Activated CD4-positive, alpha-beta T cell treated with anti-CD3 and anti-CD28 coated beads for 1 hour (primary cell): ENCODE data around the gene NSF.
"Not testable (repeated sequence)": the region's sequence is repeated elsewhere in the genome, so short reads cannot be mapped to it uniquely, and the experiment has no call there.

ENCODE experiments used
- DNase-seq: peaks from one replicate; pipeline ENCODE4 v3.0.0-alpha.2; 2020

Gene NSF

GRCh38 chr17:46590157-46591146, at the start of gene NSF:
TSS of gene NSF (plus strand) at chr17:46590669. CDS start at chr17:46590776, 107 bp downstream.
- DNase-seq = not testable (repeated sequence)

DNA sequence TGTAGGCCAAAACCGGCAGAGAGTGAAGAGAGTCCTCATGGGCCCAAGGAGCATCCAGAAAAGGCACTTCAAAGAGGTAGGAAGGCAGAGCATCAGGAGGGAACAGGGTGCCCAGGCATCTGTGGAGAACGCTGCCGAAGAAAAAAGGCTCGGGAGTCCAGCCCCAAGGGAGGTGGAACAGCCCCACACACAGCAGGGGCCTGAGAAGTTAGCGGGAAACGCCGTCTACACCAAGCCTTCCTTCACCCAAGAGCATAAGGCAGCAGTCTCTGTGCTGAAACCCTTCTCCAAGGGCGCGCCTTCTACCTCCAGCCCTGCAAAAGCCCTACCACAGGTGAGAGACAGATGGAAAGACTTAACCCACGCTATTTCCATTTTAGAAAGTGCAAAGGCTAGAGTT, 41.9 kb upstream of the NSF start:
- not testable (repeated sequence) for DNase-seq

DNA sequence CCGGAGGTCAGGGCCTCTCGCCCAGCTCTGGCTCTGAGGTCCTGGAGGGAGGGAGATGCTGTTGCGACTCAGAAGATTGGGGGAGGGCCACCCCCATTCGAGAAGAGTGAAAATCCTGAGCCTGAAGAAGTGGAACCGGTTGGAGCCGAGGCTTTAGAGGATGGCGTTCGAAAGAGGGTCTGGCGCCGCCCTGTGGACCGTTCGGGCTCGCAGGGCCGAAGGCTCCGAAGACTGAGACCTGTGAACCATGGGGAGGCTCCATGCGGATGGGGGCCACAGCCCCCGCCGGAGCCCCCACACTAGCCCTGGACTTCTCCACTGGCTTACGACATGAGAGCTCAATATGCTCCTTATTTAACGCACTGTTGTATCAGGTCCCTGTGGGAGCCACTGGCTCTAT, 31.3 kb upstream of the NSF start:
- DNase-seq = not testable (repeated sequence)

DNA sequence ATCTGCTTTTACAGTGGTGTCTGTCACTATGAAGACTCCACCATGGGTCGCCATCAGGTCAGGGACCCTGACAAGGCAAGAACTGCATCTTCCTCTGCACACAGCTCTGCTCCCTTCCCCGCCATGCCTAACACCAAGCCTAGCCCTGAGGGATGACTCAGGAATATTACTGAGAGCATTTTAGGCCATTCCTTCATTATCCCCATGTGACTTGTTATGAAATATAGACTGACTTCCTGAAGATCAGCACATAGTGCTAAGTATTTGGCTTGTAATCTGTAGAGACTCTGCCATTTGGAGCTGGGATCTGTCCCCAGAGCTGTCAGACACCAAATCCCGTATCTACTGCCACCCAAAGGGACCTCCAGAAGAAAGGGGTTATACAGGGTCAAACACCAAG, 30.4 kb upstream of the NSF start:
- DNase-seq = not testable (repeated sequence)

DNA sequence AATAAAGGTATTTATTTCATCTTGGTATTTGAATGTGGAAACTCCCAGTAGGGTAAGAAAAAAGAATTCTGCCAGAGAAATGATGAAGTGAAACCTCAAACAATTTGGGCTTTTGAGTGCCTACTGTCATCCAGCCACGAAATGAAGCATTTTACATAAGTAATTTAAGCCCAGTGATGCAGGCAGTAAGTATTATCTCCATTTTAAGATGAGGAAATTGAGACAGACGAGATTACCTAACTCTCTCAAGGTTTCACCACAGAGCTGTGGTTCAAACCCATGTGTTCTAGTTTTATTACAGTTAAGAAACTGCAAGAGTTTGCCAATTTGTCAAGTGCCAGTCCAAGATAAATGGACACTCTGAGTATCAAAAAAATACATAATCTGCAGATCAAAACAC, 24.2 kb upstream of the NSF start:
- not testable (repeated sequence) for DNase-seq

GRCh38 chr17:46566980-46567379, 23.5 kb upstream of the NSF start:
- DNase-seq = not testable (repeated sequence)

DNA sequence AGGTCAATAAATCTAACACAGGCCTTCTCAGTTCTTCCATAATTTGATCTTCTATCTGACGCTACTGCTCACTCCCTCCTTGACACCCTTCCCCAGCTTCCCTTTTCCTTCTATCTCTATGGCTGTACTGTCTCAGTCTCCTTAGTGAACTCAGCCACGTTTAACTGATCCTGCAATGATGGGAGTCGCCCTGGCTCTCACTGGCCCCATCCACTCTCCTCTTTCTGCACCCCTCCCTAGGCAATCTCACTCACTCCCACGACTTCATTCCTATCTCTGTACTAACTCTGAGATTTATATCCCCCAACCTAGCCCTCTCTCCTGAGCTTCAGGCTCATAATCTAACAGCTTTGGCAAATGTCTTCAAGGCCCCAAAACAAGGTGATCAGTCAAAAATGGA, 18.7 kb upstream of the NSF start:
- not testable (repeated sequence) for DNase-seq

- peak; percentile 72 for DNase-seq
These were observed 11.1 kb upstream of the NSF start, which contains the start of gene ARL17A for GRCh38 chr17:46579083-46580075. TSS of gene ARL17A (minus strand) at chr17:46579691. CDS start at chr17:46576322, 3,369 bp downstream.

DNA sequence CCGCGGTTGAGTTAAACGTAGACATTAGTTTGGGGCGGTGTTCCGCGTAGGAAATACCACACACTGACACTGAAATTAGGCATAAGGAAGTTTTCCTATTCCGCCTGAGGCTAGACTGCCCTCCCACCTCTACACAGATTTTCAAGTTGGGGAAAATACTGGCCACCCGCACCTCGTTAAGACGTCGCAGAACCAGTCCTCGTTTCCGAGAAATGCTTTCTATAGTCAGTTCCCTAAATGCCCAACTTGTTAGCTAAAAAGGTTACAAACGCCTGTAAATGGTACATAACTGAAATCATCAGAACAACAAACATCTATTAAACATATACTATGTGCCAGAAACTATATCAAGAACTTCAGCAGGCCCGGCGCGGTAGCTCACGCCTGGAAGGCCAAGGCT, 10.4 kb upstream of the NSF start:
- not testable (repeated sequence) for DNase-seq

DNA sequence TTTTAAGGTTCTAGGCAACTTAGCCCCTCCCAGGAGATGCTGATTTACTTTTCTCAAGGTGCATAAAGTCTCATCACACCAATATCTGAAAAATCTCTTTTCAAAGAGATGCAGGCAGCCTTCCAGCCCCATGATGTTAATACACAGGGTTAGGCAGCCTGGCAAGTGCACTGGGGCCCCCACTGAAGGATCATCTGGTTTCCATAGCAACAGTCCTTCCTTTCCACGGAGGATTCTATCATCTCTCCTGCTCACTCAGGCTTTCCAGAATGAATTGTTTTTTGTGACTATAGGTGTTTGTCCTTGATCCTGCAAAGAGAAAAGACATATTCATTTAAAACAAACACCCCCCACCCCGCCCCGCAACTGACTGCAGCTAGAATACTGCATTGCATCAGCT, 5.0 kb upstream of the NSF start:
- DNase-seq = not testable (repeated sequence)

DNA sequence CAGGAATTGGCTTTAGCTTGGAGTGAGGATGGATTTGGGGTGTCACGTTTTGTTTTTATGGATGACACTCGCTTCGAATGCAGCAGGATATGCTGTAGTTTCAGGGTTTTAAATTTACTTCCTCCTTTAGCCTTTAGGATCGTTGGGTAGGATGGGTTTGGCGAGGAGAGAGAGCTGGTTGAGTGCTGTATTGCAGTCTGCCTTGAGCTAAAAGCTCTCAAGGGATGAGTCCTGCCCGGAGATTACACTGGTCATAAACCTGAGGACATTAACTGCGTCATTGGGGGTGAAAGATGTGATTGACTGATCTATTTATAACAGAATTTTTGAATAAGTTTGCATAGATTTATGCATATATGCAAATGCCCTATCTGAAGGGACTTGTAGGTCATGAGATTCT, 863 bp downstream of the NSF start:
- not testable (repeated sequence) for DNase-seq

GRCh38 chr17:46598344-46598931, 8.0 kb downstream of the NSF start:
- not testable (repeated sequence) for DNase-seq

GRCh38 chr17:46600767-46601166, 10.3 kb downstream of the NSF start:
- not testable (repeated sequence) for DNase-seq

- not testable (repeated sequence) for DNase-seq
These were observed 12.7 kb downstream of the NSF start for GRCh38 chr17:46603125-46603524.

DNA sequence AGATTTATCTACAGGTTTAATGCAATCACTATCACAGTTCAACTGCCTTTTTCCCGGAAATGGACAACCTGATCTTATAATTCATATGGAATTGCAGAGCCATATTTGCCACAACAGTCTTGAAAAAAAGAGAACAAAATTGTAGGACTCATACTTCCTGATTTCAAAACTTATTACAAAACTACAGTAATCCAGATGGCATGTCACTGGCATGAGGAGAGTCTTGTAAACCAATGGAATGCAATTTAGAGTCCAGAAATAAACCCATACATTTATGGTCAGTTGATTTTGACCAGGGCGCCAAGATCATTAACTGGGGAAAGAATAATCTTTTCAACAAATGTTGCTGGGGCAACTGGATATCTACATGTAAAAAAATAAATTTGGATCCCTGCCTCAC, 20.8 kb downstream of the NSF start:
- not testable (repeated sequence) for DNase-seq

DNA sequence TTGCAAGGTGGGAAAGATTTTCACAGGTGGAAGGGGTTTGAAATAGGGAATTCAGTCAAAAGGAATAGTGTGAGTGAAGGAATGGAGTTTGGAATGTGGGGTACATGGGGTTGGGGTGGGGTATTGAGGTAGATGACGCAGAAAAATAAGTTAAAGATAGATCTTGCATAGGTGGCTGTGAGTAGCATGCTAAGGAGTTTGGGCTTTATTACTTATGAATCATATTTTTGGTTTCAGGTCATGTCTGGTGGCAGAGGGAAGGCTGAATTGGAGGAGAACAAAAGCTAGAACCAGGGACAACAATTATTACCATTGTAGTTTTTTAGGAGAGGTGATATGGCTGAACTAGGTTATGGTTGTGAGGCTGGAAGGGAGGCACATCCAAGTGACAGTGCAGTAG, 23.4 kb downstream of the NSF start:
- DNase-seq = not testable (repeated sequence)

GRCh38 chr17:46617121-46617520, 26.7 kb downstream of the NSF start:
- not testable (repeated sequence) for DNase-seq

DNA sequence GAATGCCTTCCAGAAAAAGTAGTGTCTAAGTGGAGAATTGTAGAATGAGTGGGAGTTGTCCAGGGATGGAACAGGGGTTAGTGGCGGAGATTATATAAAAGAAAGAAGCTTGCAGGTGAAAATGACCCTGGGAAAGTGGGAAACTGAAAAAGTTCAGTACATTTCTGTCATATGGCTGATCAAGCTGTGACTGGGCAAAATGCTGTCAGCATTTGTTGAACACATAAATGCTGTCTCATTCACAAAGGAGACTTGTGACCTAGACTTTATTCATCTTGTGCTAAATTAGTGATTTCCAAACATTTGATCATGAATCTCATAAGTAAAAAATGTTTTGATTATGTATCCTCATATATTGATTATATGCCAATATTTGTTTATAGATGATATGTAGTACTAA, 28.5 kb downstream of the NSF start:
- DNase-seq = not testable (repeated sequence)

DNA sequence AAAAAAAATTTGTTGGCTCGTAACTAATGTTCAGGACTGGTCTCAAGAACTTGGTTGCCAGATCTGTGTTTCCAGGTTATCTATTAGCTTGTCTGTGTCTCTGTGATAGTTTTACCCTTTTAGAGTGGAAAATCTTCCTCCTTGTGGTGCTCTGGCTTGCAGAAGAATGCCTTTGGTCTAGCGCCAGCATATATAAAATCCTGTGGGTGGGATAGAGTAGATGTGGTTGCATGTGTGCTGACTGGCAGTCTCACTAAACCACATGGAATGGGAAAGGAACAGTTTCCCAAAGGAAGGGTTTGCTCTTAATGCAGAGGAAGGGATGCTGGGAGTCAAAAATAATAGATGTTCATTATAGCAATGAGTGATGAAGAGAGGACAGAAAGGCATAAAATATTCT, 33.3 kb downstream of the NSF start:
- DNase-seq = not testable (repeated sequence)

GRCh38 chr17:46624726-46625125, 34.3 kb downstream of the NSF start:
- not testable (repeated sequence) for DNase-seq

DNA sequence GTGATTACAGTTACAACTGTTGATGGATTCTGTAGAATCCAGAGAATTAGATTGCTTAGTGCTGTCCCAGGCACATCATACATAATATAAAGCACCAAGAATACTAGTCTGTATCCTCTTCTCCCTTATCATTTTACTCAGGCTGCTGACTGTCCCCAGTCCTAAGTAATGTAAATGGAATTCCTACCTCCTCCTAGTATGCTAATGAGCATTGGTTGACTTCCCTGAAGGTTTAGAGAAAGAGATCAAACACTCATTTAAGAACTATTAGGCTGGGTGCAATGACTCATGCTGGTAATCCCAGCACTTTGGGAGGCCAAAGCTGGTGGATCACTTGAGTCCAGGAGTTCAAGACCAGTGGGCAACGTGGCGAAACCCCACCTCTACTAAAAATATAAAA, 37.0 kb downstream of the NSF start:
- DNase-seq = not testable (repeated sequence)

DNA sequence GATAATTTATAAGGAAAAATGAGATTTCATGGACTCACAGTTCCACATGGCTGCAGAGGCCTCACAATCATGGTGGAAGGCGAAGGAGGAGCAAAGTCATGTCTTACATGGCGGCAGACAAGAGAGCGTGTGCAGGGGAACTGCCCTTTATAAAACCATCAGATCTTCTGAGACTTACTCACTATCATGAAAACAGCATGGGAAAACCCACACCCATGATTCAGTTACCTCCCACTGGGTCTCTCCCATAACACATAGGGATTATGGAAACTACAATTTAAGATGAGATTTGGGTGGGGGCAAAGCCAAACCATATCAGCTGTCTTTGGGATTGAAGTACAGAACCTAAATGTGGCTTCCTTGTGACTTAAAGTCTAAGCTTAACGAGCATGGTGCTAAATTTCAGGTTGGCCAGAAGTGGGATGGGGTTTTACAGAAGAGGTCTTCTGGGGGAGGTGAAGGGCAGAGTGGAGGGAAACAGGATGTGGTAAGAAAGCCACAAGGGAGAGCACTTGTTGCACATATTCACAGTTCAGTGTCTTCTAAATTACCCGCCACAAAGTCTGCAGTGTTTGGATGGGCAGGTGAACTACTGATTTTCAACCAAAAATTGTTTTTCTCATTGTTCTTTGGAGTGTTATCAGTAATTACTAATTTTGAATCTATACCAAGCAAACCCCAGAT, 38.4 kb downstream of the NSF start:
- DNase-seq = not testable (repeated sequence)
